ENCODE results near the gene DIPK1C. TPM values are rescaled to one million over a fixed set of nuclear protein-coding genes. Genes with fewer than 3 reads are reported as not detected.

The DIPK1C gene
- total RNA-seq, 2 donors from 2014 or later: 2.6 TPM; not detected in 1

DNA sequence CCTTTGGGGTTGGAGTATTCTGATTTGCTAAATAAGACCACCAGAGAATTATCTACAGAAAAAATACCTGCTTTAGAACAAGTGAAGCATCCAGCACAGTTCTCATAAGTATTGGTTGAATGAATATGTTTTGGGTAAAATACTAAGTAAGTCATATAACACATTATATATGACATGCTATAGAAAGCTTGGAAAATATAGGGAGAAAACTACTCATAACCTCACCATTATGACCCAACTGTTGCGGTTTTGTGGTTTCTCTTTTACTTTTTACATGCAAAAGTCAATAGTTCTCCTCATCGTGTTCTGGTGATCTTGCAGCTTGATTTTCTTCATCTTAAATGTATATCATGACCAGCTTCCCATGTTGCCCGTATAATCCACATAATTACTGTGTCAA, 66.2 kb downstream of the DIPK1C start:
- DNase-seq (ENCODE audit: low spot score): no peak
- peaks cover 0 to 3% of the 10 kb centered on the region in 2 donors for H3K4me1 ChIP-seq
- TF ChIP-seq, protein P1, sequence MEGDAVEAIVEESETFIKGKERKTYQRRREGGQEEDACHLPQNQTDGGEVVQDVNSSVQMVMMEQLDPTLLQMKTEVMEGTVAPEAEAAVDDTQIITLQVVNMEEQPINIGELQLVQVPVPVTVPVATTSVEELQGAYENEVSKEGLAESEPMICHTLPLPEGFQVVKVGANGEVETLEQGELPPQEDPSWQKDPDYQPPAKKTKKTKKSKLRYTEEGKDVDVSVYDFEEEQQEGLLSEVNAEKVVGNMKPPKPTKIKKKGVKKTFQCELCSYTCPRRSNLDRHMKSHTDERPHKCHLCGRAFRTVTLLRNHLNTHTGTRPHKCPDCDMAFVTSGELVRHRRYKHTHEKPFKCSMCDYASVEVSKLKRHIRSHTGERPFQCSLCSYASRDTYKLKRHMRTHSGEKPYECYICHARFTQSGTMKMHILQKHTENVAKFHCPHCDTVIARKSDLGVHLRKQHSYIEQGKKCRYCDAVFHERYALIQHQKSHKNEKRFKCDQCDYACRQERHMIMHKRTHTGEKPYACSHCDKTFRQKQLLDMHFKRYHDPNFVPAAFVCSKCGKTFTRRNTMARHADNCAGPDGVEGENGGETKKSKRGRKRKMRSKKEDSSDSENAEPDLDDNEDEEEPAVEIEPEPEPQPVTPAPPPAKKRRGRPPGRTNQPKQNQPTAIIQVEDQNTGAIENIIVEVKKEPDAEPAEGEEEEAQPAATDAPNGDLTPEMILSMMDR (IDR thresholded peaks at IDR 0.05): no peak
- H3K4me3 ChIP-seq: no peak overlapping the region
- no peak overlapping the region for H3K27ac ChIP-seq
- no peaks in the 10 kb centered on the region for H3K36me3 ChIP-seq
- H3K27me3 ChIP-seq: no peaks in the 10 kb centered on the region
- H3K9me3 ChIP-seq: no peaks in the 10 kb centered on the region

DNA sequence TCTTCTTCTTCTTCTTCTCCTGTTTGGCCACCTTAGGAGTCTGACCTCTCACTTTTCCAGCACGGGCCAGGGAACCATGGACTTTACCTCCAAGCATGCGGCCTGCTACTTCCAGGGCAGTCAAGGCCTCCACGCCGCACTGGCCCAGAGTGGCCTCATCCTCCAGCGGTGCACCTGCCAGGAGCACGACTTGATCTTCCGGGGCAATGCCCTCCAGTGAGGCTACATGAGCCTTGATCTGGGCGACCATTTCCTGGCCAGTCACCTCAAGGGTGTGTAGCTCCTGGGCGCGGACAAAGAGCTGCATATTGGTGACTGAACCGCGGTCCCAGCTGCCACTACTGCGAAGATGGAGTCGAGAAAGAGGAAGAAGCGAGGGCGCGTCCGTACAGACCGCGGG, 67.1 kb downstream of the DIPK1C start:
- DNase-seq (ENCODE audit: low spot score): no peak

DNA sequence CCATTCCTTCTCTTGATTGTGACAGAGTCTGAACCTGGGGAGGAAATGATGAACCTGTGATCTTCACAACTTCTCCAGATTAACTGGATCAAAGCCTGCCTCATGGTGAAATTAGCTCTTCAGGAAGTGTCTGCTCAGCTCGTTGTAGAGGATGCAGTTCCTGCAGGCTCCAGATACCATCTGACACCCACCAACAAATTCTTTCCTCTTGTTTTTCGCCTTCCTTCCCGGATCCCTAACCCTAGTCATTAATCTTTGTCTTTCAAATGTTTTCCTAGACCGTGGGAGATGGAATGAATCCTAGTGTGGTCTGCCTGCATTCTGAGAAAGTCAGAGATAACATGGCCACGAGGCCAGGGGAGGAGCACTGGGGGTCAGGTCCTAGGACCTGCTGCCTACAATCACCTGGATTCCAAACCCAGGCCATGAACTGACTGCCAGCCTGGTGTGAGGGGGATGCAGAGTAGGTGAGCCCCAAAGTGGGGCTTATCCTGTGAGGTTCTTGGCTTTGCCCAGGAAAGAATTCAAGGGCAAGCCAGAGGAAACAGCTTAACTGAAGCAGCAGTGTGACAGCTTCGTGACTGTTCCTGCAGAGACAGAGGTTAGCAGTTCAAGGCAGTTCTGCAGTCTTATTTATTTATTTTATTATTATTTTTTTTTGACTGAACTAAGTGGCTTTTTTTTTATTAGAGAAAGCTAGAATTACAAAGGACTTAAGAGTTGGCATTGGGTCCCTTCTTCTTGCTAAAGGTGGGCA, 67.8 kb downstream of the DIPK1C start:
- H3K27ac ChIP-seq: no peak overlapping the region

More for the DNA sequence above, 67.1 kb downstream of the DIPK1C start:
- H3K9me3 ChIP-seq: no peaks in the 10 kb centered on the region
- H3K27ac ChIP-seq: no peak overlapping the region
- no peaks in the 10 kb centered on the region for H3K4me1 ChIP-seq
- no peaks in the 10 kb centered on the region for H3K36me3 ChIP-seq
- H3K4me3 ChIP-seq: no peak overlapping the region
- H3K27me3 ChIP-seq: no peaks in the 10 kb centered on the region
- TF ChIP-seq, protein P1 (IDR thresholded peaks at IDR 0.05): no peak

DNA sequence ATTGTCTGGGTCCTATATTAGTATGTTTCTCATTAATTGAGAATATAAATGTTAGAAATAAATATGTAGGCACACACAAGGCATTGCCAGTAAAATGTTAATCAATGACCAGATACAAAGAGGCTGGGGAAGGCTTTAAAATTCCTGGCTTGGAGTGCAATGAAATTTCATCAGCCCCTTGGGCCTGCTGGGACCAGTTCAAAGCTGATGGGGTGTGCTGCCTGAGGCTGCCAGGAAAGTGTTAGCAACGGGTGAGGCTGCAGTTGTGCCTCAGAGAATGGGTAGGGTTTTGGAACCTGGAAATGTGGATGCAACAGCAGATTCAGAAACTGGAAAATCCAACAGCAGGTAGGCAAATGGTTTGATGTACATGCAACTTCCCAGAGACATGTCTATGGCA, 68.9 kb downstream of the DIPK1C start:
- Histone ChIP-seq H3K4me3 (no peak overlapping the region), H3K27me3 (no peaks in the 10 kb centered on the region), H3K4me1 (no peaks in the 10 kb centered on the region), H3K36me3 (no peaks in the 10 kb centered on the region), H3K9me3 (no peaks in the 10 kb centered on the region), H3K27ac (no peak overlapping the region)
- TF ChIP-seq, protein P1 (IDR thresholded peaks at IDR 0.05): no peak
- DNase-seq (ENCODE audit: low spot score): no peak

More for the DNA sequence above, 67.8 kb downstream of the DIPK1C start:
- Histone ChIP-seq H3K27me3 (no peaks in the 10 kb centered on the region), H3K9me3 (no peaks in the 10 kb centered on the region), H3K4me3 (no peak overlapping the region), H3K36me3 (no peaks in the 10 kb centered on the region), H3K4me1 (no peaks in the 10 kb centered on the region)
- TF ChIP-seq, protein P1 (IDR thresholded peaks at IDR 0.05): no peak
- DNase-seq (ENCODE audit: low spot score): no peak

DNA sequence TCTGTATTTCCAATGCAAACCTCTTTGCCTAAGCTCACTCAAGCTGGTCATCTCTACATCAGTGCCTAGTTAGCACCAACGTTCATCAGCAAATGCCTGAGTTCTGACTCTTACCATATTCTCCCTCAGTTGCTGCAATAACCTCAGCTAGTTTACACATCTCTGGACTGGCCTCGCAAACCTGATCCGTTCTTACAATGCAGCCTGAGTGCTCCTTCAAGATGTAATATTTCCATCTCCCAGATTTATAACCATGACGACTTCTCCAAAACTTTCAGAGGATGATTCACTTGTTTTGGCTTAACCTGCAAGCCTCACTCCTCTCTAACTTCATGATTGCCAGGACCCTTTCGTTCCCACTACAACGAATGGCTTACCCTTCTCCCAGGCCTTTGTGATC, 69.7 kb downstream of the DIPK1C start:
- Histone ChIP-seq H3K9me3 (no peaks in the 10 kb centered on the region), H3K27me3 (no peaks in the 10 kb centered on the region), H3K4me3 (no peak overlapping the region), H3K36me3 (no peaks in the 10 kb centered on the region), H3K27ac (no peak overlapping the region), H3K4me1 (no peaks in the 10 kb centered on the region)
- peak; percentile 55 for DNase-seq (ENCODE audit: low spot score)
- TF ChIP-seq, protein P1 (IDR thresholded peaks at IDR 0.05): no peak

Other genes starting within 250 kb of the DIPK1C start
- gene CYB5A, start 165.3 kb downstream of the DIPK1C start, total RNA-seq: 10 to 100 TPM; 71.3 to 73.5 TPM
- not detected for gene C18orf63, start 141.5 kb downstream of the DIPK1C start, total RNA-seq
- gene CNDP2, start 39.1 kb upstream of the DIPK1C start, total RNA-seq: 10 to 100 TPM; 31.2 to 62.6 TPM
- not detected for gene CNDP1, start 77.2 kb upstream of the DIPK1C start, total RNA-seq
- 1 to 10 TPM; 7.8 to 8.7 TPM for gene ZNF407, start 140.6 kb upstream of the DIPK1C start, total RNA-seq

Measured in right atrium auricular region (tissue), 2 donors.